Ovary (tissue), 9 donors: ENCODE data around the gene EXOC2. TPM values are rescaled to one million over a fixed set of nuclear protein-coding genes. Genes with fewer than 3 reads are reported as not detected.

Source experiments
- DNase-seq, 5 donors: peaks; one replicate each; pipeline ENCODE4 v3.0.0-alpha.2; 2019 to 2020
- H3K27ac ChIP-seq, 2 donors: fragments of 200-600 bp; one replicate each; pipeline versions ENCODE4 v1.5.1 to v1.8.0; 2019 to 2022
- H3K27me3 ChIP-seq: fragments of 200-600 bp; one replicate; pipeline ENCODE4 v1.8.0; 2022
- H3K36me3 ChIP-seq: fragments of 200-600 bp; sonication (generic); one replicate; pipeline ENCODE4 v1.5.1; 2019
- H3K4me1 ChIP-seq: one replicate; pipeline ENCODE4 v1.8.1; 2013; ENCODE audit warnings: mild to moderate bottlenecking, moderate library complexity; ENCODE audit not compliant: insufficient read depth
- H3K4me3 ChIP-seq: fragments of 200-600 bp; sonication (generic); one replicate; pipeline ENCODE4 v1.5.1; 2017
- H3K9me3 ChIP-seq, 2 donors: fragments of 200-600 bp in 1 of 2; sonication (generic) in 1 of 2; one replicate each; pipeline versions ENCODE4 v1.5.1 to v1.8.1; 2013 to 2019; ENCODE audit warnings: mild to moderate bottlenecking in 1 of 2, moderate library complexity in 1 of 2
- CTCF ChIP-seq, 3 donors: fragments of 450-650 bp in 2 of 3; fragments of 200-600 bp in 1 of 3; IDR thresholded peaks; one replicate each; pipeline versions ENCODE4 v1.5.1 to v1.8.0; 2016 to 2022; ENCODE audit warnings: antibody characterized with exemption in 3 of 3, mild to moderate bottlenecking in 1 of 3
- EP300 ChIP-seq: sonication (generic); formaldehyde crosslinking; IDR thresholded peaks from one replicate; pipeline ENCODE4 v1.6.1; 2017; ENCODE audit warnings: antibody characterized with exemption
- POLR2A ChIP-seq: fragments of 450-650 bp; IDR thresholded peaks from one replicate; pipeline ENCODE4 v1.6.1; 2017; ENCODE audit warnings: antibody characterized with exemption, mild to moderate bottlenecking, moderate library complexity
- WGBS, 3 donors: extraction: QIAGEN DNeasy Blood & Tissue Kit in 1 of 3; methylation state at CpG; one replicate each; pipeline versions ENCODE4 v1.1.5 to v1.1.7; 2013 to 2017; 5-methylcytosine and 5-hydroxymethylcytosine counted together
- intact Hi-C, 4 donors: fragments of 100-400 bp; cut with DNase I; formaldehyde crosslinking; loops; one replicate each; pipeline versions ENCODE4 v1.11.0 to v1.15.1; 2022 to 2023
- polyA plus RNA-seq, 2 donors: library from polyadenylated mRNA; stranded (reverse); fragments of 200-250 nt in 1 of 2; fragments of 350-450 nt in 1 of 2; fragmentation: Illumina TruSeq in 1 of 2; extraction: RNeasy Lipid Tissue Mini Kit (QIAGEN cat#74804) in 1 of 2; gene quantifications; one replicate each; pipeline ENCODE4 v1.2.3, GENCODE V29; 2013 to 2014
- total RNA-seq, 7 donors: library from RNA; depleted of rRNA in 2 of 7; stranded (reverse); fragments of >200 nt in 2 of 7; fragmentation: NEBNext Ultra II Directional in 3 of 7; extraction: Animal tissue kit (Norgen Biotek cat#: 25700) in 3 of 7; gene quantifications; one replicate each; pipeline versions ENCODE4 v1.1.0 to v1.2.4, GENCODE V29; 2016 to 2023
- donor health status: DM: no; HTN: no; CAD: no; lungs with moderate emphysema.
- donor health status: DM: no; HTN: no; CAD: no.
- donor health status: Bipolar disorder and iron deficiency.
- donor health status: DM: yes; HTN: yes; CAD: no.
- donor health status: DM: no; HTN: no; CAD: no.
- donor health status: DM: yes; HTN: yes; CAD: no.

The EXOC2 gene
- total and polyA plus RNA-seq, 9 donors: 7.5 to 17.3 (median 14.2) TPM

- intact Hi-C loops: no loop called here
- H3K27ac ChIP-seq: no peak overlapping the region
- DNase-seq: no peak
- no peaks in the 10 kb centered on the region for H3K27me3 ChIP-seq
- H3K9me3 ChIP-seq: no peaks in the 10 kb centered on the region
- TF ChIP-seq CTCF (IDR thresholded peaks at IDR 0.05) (no peak), EP300 (no peak), POLR2A (no peak)
- H3K36me3 ChIP-seq: no peaks in the 10 kb centered on the region
- WGBS, 3 donors: 97 to 98% (median 97%) methylated on average over 5 of the region's 5 CpGs
- H3K4me3 ChIP-seq: no peak overlapping the region
- H3K4me1 ChIP-seq: no peaks in the 10 kb centered on the region
Measured at GRCh38 chr6:492178-492577, 200.8 kb downstream of the EXOC2 start.

- Histone ChIP-seq H3K27me3 (no peaks in the 10 kb centered on the region), H3K4me1 (no peaks in the 10 kb centered on the region), H3K4me3 (no peak overlapping the region), H3K27ac (no peak overlapping the region), H3K36me3 (no peaks in the 10 kb centered on the region), H3K9me3 (no peaks in the 10 kb centered on the region)
- 89 to 94% (median 91%) methylated on average over 6 of the region's 6 CpGs for WGBS, 3 donors
- no peak for TF ChIP-seq CTCF (IDR thresholded peaks at IDR 0.05)
- no peak for TF ChIP-seq POLR2A
- no peak for TF ChIP-seq EP300
- intact Hi-C loops: no loop called here
- DNase-seq: no peak
Measured at GRCh38 chr6:491233-491632, 201.7 kb downstream of the EXOC2 start.

- TF ChIP-seq EP300: no peak
- TF ChIP-seq POLR2A: no peak
- TF ChIP-seq CTCF (IDR thresholded peaks at IDR 0.05): no peak
- Histone ChIP-seq H3K27ac (no peak overlapping the region), H3K4me3 (no peak overlapping the region), H3K4me1 (no peaks in the 10 kb centered on the region), H3K9me3 (peaks cover 0 to 8% of the 10 kb centered on the region in 2 donors), H3K36me3 (no peaks in the 10 kb centered on the region), H3K27me3 (no peaks in the 10 kb centered on the region)
- 89 to 94% (median 90%) methylated on average over 6 of the region's 6 CpGs for WGBS, 3 donors
- DNase-seq: no peak
- intact Hi-C loops: no loop called here
Measured at GRCh38 chr6:490251-491037, 202.5 kb downstream of the EXOC2 start.

GRCh38 chr6:489762-490161 is 203.2 kb downstream of the EXOC2 start:
- intact Hi-C loops: no loop called here
- H3K36me3 ChIP-seq: no peaks in the 10 kb centered on the region

More at GRCh38 chr6:489762-490161, 203.2 kb downstream of the EXOC2 start:
- TF ChIP-seq EP300 (no peak), CTCF (IDR thresholded peaks at IDR 0.05) (no peak), POLR2A (no peak)
- WGBS, 3 donors: 87 to 91% (median 91%) methylated on average over 11 of the region's 11 CpGs
- Histone ChIP-seq H3K27ac (no peak overlapping the region), H3K4me3 (no peak overlapping the region), H3K27me3 (no peaks in the 10 kb centered on the region), H3K4me1 (no peaks in the 10 kb centered on the region), H3K9me3 (peaks cover 0 to 8% of the 10 kb centered on the region in 2 donors)
- DNase-seq: no peak
